Left renal pelvis (tissue), 4 donors: ENCODE data around the gene GMEB2. TPM values are rescaled to one million over a fixed set of nuclear protein-coding genes. Genes with fewer than 3 reads are reported as not detected.
A peak's percentile ranks its signal among the peaks of the same experiment; 100 is the strongest.
"Not testable (repeated sequence)": the region's sequence is repeated elsewhere in the genome, so short reads cannot be mapped to it uniquely, and the experiment has no call there.

ENCODE experiments used
- DNase-seq, 4 donors: peaks; one replicate each; pipeline ENCODE4 v3.0.0-alpha.2; 2013; ENCODE audit warnings: low read depth in 4 of 4, low spot score in 3 of 4
- polyA plus RNA-seq, 4 donors: library from polyadenylated mRNA; unstranded; fragments of 120-200 nt; gene quantifications; one replicate each; pipeline ENCODE4 v1.2.1, GENCODE V29; 2013; ENCODE audit not compliant: insufficient read length in 4 of 4

The GMEB2 gene
- polyA plus RNA-seq, 4 donors: 8.9 to 13.8 (median 9.3) TPM

DNA sequence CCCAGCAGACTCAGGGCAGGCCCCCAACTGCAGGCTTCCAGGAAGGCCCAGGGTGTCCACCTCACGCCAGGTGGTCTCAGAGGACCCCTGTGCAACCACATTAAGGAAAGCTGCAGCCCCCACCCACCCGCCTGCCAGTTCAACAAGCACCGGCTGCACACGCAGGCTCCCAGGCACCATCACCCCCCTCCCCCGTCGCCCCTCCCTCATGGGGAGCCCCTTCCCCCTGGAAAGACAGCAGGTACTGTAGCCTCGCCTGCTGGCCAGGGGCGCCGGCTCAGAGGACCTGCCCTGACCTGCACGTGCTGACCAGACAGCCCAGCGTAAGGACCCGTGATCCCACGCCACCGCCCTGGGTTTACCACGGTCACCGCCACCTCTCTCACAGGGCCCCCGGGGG, 13.8 kb upstream of the GMEB2 start:
- DNase-seq: not testable (repeated sequence)

DNA sequence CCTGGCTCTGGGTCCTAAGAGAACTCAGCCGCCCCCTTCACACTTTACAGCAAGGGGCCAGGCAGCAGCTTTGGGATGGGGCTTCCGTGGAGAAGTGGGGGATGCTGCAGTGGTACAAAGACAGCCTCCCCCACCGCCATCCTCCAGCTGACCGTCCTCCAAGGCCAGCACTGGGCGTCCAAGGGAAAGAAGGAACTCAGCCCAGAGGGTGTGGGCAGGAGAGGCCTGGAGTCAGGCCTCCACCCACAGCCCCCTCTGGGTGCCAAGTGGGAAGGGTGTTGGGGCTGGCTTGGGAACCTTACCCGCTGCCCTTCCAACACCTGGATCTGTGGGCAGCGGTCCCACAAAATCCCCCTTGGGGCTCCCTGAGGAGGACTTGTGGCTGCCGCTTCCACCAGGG, 13.2 kb upstream of the GMEB2 start:
- DNase-seq: no peak

DNA sequence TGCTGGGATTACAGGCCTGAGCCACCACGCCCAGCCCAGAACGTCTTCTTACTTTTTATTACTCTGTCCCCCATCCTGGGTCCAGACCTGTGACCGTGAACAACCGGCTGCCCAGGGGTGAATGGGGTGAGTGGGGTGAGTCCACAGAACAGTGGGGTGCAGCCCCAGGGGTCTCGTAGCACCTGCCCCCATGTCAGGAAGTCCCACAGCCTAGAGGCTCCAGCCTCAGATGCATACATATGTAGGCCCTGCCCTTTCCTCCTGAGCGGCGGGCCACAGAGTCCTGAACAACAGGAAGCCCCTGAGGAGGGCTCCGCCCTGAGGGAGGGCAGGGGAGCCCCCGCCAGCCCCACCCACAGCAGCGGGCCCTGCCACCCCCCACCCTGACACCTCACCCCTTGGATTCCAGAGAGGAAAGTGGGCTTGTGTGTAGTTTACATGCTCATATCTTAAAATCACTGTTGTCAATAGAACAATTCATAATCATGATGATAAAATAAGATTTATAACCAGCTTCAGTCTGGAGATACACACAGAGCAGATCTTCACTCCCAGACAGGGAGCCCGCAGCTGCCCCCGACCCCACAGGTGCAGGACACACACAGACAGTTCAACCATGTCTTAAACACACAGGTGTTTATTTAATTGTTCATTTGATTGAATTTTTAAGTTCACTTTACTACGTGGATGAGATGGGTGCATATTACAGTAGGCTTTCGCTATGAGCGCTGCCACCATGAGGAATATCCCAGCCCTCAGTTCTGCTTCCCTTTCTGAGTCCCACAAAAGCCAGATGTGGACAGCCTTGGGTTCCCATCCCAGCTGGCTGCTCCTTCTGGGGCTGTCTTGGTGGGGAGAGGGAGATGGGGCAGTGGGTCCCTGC, 12.4 kb upstream of the GMEB2 start:
- DNase-seq: no peak

DNA sequence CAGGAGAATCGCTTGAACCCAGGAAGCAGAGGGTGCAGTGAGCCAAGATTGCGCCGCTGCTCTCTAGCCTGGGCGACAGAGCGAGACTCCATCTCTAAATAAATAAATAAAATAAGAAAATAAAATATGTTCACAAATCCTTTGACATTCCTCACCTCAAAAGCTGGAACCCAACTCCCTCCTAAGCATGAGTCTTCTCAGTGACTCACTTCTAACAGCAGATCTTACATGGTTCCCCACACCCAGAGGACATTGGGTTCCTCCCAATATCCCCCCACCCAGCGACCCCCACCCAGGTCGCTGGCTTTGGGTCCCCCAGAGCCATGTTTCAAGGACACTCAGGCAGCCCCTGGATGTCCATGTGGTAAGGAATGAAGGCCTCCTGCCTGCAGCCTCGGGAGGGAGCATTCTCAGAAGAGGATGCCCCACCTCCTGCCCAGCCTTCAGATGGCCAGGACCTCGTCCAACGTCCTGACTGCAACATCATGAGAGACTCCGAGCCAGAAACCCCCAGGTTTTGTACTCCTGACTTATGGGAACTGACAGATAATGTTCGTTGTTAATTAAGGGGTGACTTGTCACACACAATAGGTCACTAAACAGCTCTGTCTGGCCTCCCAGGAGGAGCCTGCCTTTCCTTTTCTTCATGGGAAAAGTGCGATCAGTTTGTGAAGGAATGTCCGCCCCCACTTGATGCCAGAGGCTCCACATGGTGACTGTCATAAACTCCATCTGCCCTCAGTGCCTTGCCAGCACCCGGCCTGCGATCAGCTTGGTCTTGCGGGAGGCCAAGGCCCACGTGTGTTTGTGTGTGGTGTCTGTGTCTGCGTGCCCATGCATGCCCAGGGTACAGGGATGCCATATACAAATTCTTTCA, 10.1 kb upstream of the GMEB2 start:
- no peak for DNase-seq

DNA sequence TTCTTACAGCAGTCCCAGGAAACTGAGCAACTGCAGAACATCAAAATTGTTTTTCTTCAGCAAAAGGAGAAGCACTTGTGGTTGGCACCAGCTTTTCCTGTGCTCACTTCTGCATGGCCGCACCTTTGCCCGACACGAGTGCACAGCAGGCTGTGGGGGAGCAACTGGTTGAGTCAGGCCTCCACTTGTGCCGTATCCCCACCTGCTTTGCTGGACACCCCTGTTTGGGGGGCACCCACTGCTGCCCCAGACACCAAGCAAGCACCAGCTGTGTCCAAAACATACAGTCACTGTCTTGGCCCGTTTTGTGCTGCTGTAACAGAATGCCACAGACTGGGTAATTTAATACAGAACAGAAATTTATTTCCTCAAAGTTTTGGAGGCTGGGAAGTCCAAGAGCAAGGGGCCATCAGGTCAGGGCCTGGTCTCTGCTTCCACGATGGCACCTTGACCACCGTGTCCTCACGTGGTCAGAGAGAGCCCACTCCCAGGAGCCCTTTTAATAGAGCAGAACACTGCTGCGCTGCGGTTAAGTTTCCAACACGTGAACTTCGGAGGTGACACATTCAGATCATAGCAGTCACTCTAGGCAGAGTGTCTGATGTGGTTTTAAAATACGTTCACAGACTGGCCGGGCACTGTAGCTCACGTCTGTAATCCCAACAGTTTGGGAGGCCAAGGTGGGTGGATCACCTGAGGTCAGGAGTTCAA, 8.7 kb upstream of the GMEB2 start:
- no peak for DNase-seq

DNA sequence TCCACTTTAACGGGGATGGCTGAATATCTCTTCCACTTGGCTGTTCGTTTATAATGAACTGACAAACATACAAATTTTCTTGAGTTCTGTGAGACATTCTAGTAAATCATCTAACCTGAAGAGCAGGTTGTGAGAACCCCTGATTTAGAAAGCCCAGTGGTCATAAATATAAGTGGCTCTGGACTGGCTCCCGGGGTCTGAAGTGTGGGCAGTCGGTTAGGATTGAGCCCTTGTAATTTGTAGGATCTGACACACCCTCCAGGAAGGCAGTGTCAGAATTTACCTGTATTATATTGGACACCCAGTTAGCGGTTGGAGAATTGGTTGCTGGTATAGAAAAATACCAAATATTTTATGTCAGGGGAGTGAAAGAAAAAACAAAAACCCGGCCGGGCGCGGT, 6.8 kb upstream of the GMEB2 start:
- DNase-seq: no peak

DNA sequence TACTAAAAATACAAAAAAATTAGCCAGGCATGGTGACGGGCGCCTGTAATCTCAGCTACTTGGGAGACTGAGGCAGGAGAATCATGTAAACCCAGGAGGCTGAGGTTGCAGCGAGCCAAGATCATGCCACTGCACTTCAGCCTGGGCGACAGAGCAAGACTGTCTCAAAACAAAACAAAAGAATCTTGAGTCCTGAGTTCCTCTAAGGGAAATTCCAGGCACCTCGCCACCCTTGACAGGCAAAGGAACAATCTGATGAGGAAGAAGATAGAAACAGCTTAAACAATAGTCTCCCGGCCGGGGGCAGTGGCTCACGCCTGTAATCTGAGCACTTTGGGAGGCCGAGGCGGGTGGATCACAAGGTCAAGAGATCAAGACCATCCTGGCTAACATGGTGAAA, 4.5 kb upstream of the GMEB2 start:
- not testable (repeated sequence) for DNase-seq

DNA sequence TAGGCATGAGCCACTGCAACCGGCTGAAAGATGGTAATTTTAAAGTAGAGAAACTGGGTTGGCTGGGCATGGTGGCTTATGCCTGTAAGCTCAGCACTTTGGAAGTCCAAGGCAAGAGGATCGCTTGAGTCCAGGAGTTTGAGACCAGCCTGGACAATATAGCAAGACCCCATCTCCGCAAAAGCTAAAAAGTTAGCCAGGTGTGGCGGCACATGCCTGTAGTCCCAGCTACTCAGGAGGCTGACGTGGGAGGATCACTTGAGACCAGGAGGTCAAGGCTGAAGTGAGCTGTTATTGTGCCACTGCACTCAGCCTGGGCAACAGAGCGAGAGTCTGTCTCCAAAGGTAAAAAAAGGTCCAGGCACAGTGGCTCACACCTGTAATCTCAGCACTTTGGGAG, 4.1 kb upstream of the GMEB2 start:
- not testable (repeated sequence) for DNase-seq

DNA sequence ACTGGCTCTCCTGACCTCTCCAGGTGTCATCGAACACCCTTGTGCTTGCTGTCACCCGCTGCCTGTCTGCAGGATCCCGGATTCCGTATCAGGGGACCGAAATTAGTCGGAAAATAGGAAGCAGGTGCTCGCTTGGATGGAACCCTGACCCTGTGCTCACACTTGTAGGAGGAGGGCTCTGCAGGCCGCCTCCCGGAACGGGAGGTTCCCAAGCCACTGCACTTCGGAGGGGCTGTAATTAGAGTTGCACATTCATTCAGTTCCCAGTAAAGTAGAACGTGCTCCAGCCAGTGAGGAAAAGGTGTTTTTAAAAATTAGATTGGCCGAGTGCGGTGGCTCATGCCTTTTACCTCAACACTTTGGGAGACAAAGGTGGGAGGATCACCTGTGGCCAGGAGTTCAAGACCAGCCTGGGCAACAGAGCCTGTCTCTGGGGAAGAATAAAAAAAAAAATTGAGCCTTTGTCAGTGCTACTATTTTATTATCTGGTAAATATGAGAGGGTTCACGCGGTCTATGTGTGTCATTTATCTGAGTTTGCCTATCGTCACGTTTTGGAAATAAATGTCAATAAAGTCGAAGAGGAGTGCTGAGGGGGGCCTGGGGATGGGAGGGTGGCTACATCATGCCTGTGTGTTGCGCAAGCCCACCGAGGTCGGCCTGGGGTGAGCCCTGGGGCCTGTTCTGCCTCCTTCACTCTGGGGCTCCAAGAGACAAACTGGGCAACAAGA, 1.5 kb upstream of the GMEB2 start:
- no peak for DNase-seq

DNA sequence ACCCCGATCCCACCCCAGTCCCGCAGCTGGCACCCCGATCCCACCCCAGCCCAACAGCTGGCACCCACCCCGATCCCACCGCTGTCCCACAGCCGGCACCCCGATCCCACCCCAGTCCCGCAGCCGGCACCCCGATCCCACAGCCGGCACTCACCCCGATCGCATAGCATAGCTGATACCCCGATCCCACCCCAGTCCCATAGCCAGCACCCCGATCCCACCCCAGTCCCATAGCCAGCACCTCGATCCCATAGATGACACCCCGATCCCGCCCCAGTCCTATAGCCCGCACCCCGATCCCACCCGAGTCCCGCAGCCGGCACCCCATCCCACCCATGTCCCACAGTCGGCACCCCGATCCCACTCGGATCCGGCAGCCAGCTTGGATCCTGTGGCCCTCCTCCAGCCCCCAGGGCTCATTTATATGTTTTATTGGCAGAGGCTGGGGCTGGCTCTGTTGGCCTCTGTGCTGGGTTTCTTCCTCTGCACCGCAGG, 897 bp upstream of the GMEB2 start:
- no peak for DNase-seq

DNA sequence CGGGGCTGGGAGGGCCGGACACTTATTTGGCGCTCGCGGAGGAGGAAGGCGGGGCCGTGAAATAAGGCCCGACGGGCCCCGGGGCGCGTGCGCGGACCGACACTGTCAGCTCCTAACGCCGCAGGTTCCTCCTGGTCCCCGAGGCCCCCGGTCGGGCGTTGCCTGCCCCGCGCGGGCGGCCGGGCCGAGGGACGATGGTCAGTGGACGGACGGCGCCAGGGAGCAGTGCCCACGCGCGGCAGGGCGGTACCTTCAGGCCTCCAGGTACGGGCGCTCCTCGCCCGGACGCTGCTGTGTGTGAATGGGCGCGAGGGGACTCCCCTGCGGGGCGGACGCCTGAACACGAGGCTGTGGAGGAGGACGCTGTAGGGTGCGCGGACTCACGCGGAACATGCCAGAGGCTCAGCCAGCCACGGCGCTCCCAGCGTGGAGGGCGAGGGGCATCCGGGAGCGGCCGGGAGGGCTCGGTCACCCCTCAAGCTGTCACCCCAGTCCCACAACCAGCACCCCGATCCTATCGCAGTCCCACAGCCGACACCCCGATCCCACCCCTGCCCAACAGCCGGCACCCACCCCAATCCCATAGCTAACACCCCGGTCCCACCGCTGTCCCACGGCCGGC, 339 bp upstream of the GMEB2 start:
- DNase-seq: peak in 3 of 4 donors; percentile 87 to 89 (median 88)

DNA sequence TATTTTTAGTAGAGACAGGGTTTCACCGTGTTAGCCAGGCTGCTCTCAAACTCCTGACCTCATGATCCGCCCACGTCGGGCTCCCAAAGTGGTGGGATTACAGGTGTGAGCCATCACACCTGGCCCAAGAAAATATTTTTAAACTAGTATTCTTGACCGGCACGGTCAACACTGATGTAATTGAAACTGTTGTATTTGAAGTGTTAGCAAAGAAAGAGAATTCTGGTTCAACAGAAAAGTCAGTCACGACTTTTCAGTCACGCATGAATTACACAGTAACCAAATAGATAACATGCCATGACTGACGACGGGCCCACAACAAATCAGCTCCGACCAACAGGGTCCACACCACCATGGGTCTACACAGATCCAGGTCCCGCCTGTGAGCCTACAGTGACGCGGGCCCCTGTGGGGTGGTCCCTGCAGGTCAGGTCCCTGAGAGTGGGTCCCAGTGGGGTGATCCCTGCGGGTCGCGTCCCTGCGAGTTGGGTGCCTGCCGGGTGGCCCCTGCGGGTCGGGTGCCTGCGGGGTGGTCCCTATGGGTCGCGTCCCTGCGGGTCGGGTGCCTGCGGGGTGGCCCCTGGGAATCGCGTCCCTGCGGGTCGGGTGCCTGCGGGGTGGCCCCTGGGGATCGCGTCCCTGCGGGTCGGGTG, 1.0 kb downstream of the GMEB2 start:
- DNase-seq: no peak

DNA sequence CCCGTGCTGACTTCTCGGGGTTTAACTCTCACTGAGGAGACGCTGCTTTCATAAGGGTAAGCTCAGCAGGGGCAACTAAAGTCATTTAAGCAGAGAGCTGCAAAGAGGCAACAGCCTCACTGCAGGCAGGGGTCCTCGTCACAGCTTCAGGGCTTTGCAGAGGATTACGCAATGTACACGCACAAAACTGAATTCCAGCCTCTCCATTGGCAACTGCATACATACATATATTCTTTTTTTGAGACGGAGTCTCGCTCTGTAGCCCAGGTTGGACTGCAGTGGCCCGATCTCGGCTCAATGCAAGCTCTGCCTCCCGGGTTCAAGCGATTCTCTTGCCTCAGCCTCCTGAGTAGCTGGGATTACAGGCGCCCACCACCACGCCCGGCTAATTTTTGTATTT, 2.4 kb downstream of the GMEB2 start:
- DNase-seq: no peak

DNA sequence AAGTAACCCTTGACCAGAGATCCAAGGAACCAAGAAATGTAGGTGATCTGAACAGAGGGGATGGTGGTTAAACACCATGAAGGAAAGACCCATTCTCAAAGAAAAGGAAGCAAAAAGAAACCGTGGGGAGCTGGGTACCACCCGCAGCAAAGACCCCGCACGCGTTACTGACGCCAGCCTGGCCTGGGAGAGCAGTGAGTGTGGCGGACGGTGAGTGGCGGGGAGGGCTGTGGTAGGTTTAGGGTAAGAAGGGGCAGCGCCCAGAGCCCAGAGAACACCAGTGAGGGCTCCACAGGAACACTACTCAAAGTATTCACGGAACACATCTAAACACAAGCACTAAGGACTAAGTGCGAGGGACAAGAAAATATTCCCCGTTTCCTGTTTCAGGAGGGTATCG, 4.2 kb downstream of the GMEB2 start:
- no peak for DNase-seq

DNA sequence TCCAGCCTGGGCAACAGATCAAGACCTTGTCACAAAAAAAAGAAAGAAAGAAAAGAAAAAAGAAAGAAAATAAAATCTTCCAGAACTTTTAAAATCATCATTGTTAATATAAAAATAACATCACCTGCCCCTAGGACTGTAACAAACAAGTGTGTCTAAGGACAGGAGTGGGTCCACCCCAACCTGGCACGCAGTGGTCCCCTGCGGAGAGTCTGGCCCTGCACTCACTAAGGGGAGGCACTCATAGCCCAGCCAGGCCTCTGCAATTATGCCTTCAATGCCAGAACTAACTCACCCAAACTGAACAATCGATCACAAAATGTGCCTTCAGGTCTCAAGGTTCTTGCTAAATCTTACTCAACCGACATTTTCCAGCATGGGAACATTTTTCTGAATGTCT, 4.8 kb downstream of the GMEB2 start:
- DNase-seq: no peak

DNA sequence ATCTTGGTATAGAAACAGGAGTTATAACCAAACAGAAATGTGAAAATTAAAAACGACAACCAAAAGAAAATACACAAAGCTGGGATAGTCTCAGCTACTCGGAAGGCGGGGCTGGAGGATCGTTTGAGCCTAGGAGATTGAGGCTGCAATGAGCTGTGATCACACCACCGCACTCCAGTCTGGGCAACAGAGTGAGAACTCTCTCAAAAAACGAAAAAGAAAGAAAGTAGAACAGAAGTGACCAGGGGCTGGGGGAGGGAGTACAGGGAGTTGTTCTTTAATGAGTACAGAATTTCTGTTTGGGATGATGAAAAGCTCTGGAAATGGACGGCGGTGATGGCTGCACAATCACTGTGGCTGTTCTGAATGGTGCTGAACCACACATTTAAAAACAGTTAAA, 5.9 kb downstream of the GMEB2 start:
- DNase-seq: no peak

DNA sequence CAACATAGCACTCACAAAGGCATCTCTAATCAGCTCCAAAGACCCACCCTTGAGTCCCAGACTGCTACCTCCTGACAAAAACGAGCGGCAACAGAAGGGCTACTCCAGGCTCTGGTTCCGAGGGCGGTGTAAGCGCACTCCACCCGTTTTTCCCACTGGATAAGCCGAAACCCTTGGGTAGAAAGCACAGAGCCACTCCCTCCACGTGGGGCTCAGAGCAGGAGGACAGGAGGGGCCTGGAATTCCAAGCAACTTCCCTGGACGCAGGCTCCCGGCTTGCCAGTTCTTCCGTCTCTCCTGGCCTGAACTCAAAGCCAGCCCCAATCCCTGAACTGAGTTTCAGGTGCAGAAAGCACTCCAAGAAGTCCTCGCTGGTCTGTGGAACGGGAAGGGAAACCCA, 7.4 kb downstream of the GMEB2 start:
- no peak for DNase-seq

DNA sequence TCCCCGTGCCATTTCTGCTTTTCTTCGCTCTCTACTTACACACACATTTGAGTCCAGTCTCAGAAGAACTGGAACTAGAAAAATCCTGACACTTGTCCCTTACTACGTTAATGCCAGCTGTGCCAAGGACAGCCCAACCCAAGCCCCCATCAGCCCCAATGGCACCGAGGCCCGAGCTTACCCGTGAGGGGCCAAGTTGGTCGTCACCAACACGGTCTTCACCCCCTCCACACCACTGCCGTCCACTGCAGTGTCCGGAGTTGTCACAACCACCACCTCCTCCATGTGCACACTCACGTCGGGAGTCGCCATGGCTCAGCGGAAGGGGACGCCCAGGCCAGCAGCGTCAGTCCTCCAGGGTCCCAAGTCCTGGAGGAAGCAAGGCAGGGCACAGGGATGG, 7.8 kb downstream of the GMEB2 start:
- DNase-seq: no peak

DNA sequence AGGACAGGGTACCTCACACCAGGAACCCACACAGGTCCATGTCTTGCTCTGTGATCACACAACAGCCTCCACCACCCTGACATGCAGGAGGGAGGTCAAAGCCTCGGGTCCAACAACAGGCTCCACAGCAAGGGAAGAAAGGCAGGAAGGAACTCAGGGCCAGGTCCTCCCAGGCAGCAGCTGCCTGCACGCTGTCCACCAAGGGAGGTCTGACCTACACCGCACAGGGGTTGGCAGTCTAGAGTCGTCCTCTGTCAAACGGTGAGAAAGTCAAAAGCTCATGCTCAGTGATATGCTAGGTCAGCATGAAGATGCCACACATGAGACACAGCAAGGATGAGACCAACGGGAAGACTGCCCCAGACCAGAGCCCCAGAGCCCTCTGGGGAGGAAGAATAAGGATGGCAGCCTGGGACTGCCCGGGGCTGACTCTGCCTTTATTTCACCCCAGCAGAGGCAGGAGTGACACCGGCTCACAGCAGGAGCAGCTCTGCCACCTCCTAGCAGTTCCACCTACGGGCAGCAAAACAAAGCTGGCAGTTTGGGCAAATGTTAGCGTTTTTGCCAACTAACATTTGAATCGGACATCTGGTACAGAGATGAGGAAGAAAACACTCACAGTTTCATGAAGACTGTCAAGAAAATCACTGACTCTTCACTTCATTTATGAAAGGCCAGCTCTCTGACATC, 8.5 kb downstream of the GMEB2 start:
- DNase-seq: no peak
